Activated CD4-positive, alpha-beta memory T cell treated with anti-CD3 and anti-CD28 coated beads for 36 hours (primary cell): ENCODE results near the gene PHYKPL. TPM values are rescaled to one million over a fixed set of nuclear protein-coding genes. Genes with fewer than 3 reads are reported as not detected.

Experiments
- CTCF ChIA-PET: fragments of 350-600 bp; sonication (Branson Sonifier 250); formaldehyde crosslinking; loops from one replicate; lab custom pipeline; 2021; ENCODE audit warnings: antibody characterized with exemption, inconsistent platforms; lab: Charles Lee
- POLR2A ChIA-PET: fragments of 350-600 bp; sonication (Branson Sonifier 250); formaldehyde crosslinking; loops from one replicate; lab custom pipeline; 2021; ENCODE audit warnings: antibody characterized with exemption; lab: Charles Lee
- DNase-seq: peaks from one replicate; pipeline ENCODE4 v3.0.0-alpha.2; 2020
- H3K27ac Mint-ChIP-seq: one replicate; pipeline ENCODE4 v1.8.0; 2021; ENCODE audit warnings: mixed read lengths
- H3K27me3 Mint-ChIP-seq: one replicate; pipeline ENCODE4 v1.8.0; 2021; ENCODE audit warnings: mixed read lengths
- H3K36me3 Mint-ChIP-seq: one replicate; pipeline ENCODE4 v1.8.0; 2021; ENCODE audit warnings: mixed read lengths
- H3K4me1 Mint-ChIP-seq: one replicate; pipeline ENCODE4 v1.8.0; 2021; ENCODE audit warnings: low read depth, mixed read lengths
- H3K4me3 Mint-ChIP-seq: one replicate; pipeline ENCODE4 v1.8.0; 2021; ENCODE audit warnings: mild to moderate bottlenecking, mixed read lengths
- H3K9me3 Mint-ChIP-seq: one replicate; pipeline ENCODE4 v1.8.0; 2021; ENCODE audit warnings: mixed read lengths
- intact Hi-C: fragments of 100-400 bp; cut with micrococcal nuclease; formaldehyde crosslinking; loops from one replicate; pipeline ENCODE4 v1.15.1; 2023
- total RNA-seq, 2 experiments: library from RNA; stranded (reverse); gene quantifications; one replicate each; pipeline ENCODE4 v1.2.3, GENCODE V29; 2021

PHYKPL gene
- total RNA-seq, 2 experiments from 2014 or later: 49.3 to 58.0 TPM

DNA sequence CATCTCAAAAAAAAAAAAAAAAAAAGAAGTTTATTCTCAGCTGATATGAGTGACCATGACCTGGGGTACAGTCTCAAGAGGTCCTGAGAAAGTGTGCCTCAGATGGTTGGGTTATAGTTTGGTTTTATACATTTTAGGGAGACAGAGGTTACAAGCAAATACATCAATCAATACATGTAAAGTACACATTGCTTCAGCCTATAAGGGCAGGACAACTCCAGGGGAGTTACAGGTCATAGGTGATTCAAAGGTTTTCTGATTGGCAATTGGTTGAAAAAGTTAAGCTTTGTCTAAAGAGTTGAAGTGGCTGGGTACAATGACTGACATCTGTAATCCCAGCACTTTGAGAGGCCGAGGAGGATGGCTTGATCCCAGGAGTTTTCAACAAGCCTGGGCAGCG is 43.2 kb downstream of the PHYKPL start:
- no peak for DNase-seq
- ChIA-PET CTCF (interaction anchor here (0.7 to 1.2 kb wide), 2 partner anchors 45 to 69 kb away, joined by 3 to 5 read pairs; no protein-coding TSS in a partner anchor), POLR2A (no interaction called here)
- H3K36me3 Mint-ChIP-seq: no peaks in the 10 kb centered on the region
- H3K9me3 Mint-ChIP-seq: no peaks in the 10 kb centered on the region
- peaks cover 4% of the 10 kb centered on the region for H3K4me1 Mint-ChIP-seq
- intact Hi-C loops: no loop called here
- no peak overlapping the region for H3K4me3 Mint-ChIP-seq
- H3K27ac Mint-ChIP-seq: no peak overlapping the region
- peaks cover 17% of the 10 kb centered on the region for H3K27me3 Mint-ChIP-seq

GRCh38 chr5:178187014-178187413 is 45.6 kb downstream of the PHYKPL start, which contains the start of gene GMCL2:
GMCL2 (minus strand) TSS chr5:178187371; CDS start chr5:178187299, 72 bp downstream.
- no peak within 1 kb of the TSS for H3K4me3 Mint-ChIP-seq
- no peaks in the 10 kb centered on the region for H3K9me3 Mint-ChIP-seq
- H3K4me1 Mint-ChIP-seq: peaks cover 3% of the 10 kb centered on the region
- ChIA-PET POLR2A (no interaction called here), CTCF (no interaction called here)
- H3K27me3 Mint-ChIP-seq: peaks cover 8% of the 10 kb centered on the region
- H3K36me3 Mint-ChIP-seq: no peaks in the 10 kb centered on the region
- intact Hi-C loops: no loop called here
- no peak for DNase-seq
- H3K27ac Mint-ChIP-seq: no peak within 1 kb of the TSS

- ChIA-PET CTCF (no interaction called here), POLR2A (no interaction called here)
- Mint-ChIP-seq H3K27me3 (peaks cover 8% of the 10 kb centered on the region), H3K4me3 (no peak overlapping the region), H3K4me1 (peaks cover 4% of the 10 kb centered on the region), H3K27ac (no peak overlapping the region), H3K36me3 (no peaks in the 10 kb centered on the region), H3K9me3 (no peaks in the 10 kb centered on the region)
- intact Hi-C loops: no loop called here
- DNase-seq: no peak
These were observed 46.2 kb downstream of the PHYKPL start for GRCh38 chr5:178186427-178186826.

DNA sequence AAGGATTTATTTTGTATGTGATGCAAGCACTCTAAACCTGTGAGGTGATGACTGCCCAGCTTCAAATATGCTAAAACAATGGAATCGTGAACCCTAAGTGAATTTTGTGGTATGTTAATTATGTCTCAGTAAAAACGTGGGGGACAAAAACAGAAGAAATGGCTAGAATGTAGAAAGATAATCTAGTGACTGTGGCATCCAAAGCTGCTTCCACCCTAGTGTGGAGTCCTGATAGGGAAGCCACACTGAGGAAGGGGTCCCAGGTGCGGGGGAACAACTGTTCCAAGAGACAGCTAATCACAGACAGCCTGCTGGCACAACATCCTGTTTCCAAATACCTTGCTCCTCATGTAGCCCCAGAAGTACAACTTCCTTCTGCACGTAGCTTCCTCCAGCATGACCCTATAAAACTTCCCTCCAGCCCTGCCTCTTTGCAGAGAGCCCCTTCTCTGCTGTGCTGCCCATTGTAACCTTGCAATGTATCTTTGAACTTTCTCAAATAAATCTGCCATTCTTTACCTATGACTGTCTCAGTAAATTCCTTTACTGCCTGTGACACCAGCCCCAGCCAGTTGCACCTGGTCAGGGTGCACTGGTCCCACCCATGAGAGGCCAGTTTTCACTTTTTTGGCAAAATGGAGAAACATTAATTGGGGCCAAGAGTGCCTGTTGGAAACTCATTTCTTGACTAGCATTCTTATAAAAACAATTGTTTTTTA is 50.3 kb downstream of the PHYKPL start:
- no peaks in the 10 kb centered on the region for H3K36me3 Mint-ChIP-seq
- no peaks in the 10 kb centered on the region for H3K9me3 Mint-ChIP-seq
- intact Hi-C loops: no loop called here
- DNase-seq: no peak
- H3K27me3 Mint-ChIP-seq: peaks cover 4% of the 10 kb centered on the region
- no peak overlapping the region for H3K4me3 Mint-ChIP-seq
- ChIA-PET POLR2A (no interaction called here), CTCF (interaction anchor here (1.3 kb wide), 1 partner anchor 107 kb away, joined by 7 read pairs; no protein-coding TSS in a partner anchor)
- H3K27ac Mint-ChIP-seq: no peak overlapping the region
- H3K4me1 Mint-ChIP-seq: peaks cover 4% of the 10 kb centered on the region

DNA sequence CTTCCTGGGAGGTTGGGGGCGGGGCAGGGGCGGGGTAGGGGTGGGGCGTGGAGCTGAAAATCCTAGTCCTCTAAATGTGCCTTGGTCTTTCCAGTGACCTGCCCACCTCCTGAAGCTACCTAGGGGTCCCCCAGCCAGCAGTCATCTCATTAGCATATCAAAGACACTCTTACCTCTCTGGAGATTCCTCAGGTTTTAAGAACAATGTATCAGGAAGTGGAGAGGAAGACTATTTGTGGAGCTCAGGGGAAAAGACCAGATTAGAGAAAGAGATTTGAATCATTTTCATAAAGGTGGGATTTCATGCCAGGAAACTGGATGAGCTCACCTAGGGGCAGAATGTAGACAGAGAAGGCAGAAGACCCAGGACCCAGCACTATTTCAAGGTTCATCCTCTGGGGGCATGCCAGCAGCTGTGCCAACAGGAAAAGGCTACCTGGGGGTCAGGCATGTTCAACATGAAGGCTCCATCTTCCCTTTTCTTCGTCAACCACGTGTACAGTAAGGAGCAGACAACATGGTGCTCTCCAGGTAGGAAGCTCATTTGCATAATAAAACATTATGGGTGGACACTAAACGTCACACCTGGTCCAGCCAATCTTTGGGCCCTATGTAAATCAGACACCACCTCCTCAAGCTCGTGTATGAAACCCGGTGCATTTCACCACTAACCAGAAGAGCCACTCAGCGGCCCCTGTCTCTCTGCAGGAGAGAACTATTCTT is 52.3 kb downstream of the PHYKPL start:
- ChIA-PET POLR2A (no interaction called here), CTCF (no interaction called here)
- intact Hi-C loops: no loop called here
- Mint-ChIP-seq H3K9me3 (no peaks in the 10 kb centered on the region), H3K36me3 (no peaks in the 10 kb centered on the region), H3K4me3 (no peak overlapping the region), H3K27me3 (peaks cover 4% of the 10 kb centered on the region), H3K27ac (no peak overlapping the region), H3K4me1 (peaks cover 4% of the 10 kb centered on the region)
- DNase-seq: no peak

GRCh38 chr5:178177569-178177968 is 55.0 kb downstream of the PHYKPL start:
- no peak for DNase-seq
- Mint-ChIP-seq H3K9me3 (no peaks in the 10 kb centered on the region), H3K4me1 (peaks cover 4% of the 10 kb centered on the region), H3K27ac (no peak overlapping the region), H3K27me3 (peaks cover 4% of the 10 kb centered on the region), H3K36me3 (no peaks in the 10 kb centered on the region), H3K4me3 (no peak overlapping the region)
- ChIA-PET CTCF (no interaction called here), POLR2A (no interaction called here)
- intact Hi-C loops: no loop called here

GRCh38 chr5:178176791-178177190 is 55.8 kb downstream of the PHYKPL start:
- Mint-ChIP-seq H3K4me3 (no peak overlapping the region), H3K27ac (no peak overlapping the region), H3K36me3 (no peaks in the 10 kb centered on the region), H3K9me3 (no peaks in the 10 kb centered on the region), H3K4me1 (no peaks in the 10 kb centered on the region), H3K27me3 (peaks cover 4% of the 10 kb centered on the region)
- ChIA-PET CTCF (no interaction called here), POLR2A (no interaction called here)
- no peak for DNase-seq
- intact Hi-C loops: no loop called here

DNA sequence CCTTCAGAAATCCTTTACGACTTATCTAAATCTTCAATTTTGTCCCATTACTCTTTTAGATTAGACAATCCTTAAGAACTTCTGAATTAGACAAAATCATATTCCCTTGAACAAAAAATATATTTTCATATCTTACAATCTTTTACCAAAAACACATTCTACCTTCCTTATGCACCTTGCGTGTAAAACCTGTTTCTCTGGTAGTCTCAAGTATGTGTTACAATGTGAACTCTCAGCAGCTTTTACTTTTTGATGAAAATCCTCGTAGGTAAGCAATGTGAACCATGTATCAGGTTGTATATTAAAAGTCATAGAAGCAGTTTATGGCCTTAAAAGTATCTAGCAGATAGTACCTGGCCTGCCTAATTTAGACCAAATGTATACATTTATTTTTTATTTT is 58.1 kb downstream of the PHYKPL start:
- DNase-seq: no peak
- ChIA-PET CTCF (interaction anchor here (1.5 kb wide), 1 partner anchor 98 kb away, joined by 3 read pairs; no protein-coding TSS in a partner anchor), POLR2A (no interaction called here)
- intact Hi-C loops: no loop called here
- Mint-ChIP-seq H3K4me3 (no peak overlapping the region), H3K4me1 (no peaks in the 10 kb centered on the region), H3K36me3 (no peaks in the 10 kb centered on the region), H3K9me3 (no peaks in the 10 kb centered on the region), H3K27ac (no peak overlapping the region), H3K27me3 (peaks cover 4% of the 10 kb centered on the region)

DNA sequence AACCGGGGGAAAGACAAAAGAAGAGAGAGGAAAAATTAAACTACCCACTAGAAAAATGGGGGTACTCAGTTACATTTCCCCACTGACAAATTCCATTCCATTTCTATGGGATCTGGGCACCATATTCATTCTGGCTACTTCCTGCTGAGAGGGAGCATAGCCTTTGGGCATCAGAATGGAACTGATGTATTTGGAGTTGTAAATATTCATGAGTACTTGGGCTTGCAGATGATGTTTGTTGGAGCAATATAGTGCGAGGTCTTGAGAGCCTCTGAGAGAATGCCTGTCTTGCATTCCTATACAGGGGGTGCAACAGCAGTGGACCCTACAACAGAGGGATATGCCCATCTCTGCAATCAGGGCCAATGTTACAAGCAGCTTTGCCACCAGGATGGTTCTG is 62.1 kb downstream of the PHYKPL start:
- no peak for DNase-seq
- Mint-ChIP-seq H3K27ac (no peak overlapping the region), H3K9me3 (no peaks in the 10 kb centered on the region), H3K4me1 (no peaks in the 10 kb centered on the region), H3K27me3 (no peaks in the 10 kb centered on the region), H3K36me3 (no peaks in the 10 kb centered on the region), H3K4me3 (no peak overlapping the region)
- intact Hi-C loops: no loop called here
- ChIA-PET CTCF (no interaction called here), POLR2A (no interaction called here)

DNA sequence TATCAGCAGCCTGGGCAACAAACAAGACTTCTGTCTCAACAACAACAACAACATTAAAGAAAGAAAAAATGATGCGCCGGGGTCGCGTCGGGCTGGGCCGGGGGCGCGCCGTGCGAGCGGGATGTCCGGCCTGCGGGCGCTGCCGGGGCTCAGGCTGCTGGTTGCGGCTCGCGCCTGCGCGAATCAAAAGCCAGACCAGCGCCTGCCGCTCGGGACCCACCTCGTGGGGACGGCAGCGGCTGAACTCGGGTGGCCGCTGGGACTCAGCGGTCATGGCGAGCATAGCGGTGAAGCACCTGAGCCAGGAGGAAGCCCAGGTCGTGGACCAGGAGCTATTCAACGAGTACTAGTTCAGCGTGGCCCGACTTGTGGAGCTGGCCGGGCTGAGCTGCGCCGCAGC is 67.0 kb downstream of the PHYKPL start:
- Mint-ChIP-seq H3K27me3 (peaks cover 11% of the 10 kb centered on the region), H3K4me3 (no peak overlapping the region), H3K36me3 (no peaks in the 10 kb centered on the region), H3K9me3 (no peaks in the 10 kb centered on the region), H3K27ac (no peak overlapping the region), H3K4me1 (peaks cover 5% of the 10 kb centered on the region)
- no peak for DNase-seq
- CTCF ChIA-PET: interaction anchor here (4.0 kb wide), 1 partner anchor 90 kb away, joined by 41 read pairs; no protein-coding TSS in a partner anchor
- intact Hi-C loops: no loop called here
- POLR2A ChIA-PET: no interaction called here

GRCh38 chr5:178163772-178164735 is 68.5 kb downstream of the PHYKPL start:
- intact Hi-C loops: loop anchor here (1.0 to 5.0 kb wide), 3 partner anchors 18 to 88 kb away; no protein-coding TSS in a partner anchor
- Mint-ChIP-seq H3K9me3 (no peaks in the 10 kb centered on the region), H3K4me3 (peak overlapping the region; percentile 23), H3K27ac (no peak overlapping the region), H3K27me3 (peaks cover 11% of the 10 kb centered on the region), H3K4me1 (peaks cover 5% of the 10 kb centered on the region), H3K36me3 (no peaks in the 10 kb centered on the region)
- CTCF ChIA-PET: interaction anchor here (0.8 to 4.0 kb wide), 4 partner anchors 11 to 89 kb away, joined by 3 to 73 read pairs (median 3); partner anchors contain the start of gene NHP2
- POLR2A ChIA-PET: no interaction called here
- DNase-seq: peak; percentile 94
